HCT116 (cell line): ENCODE data around the gene SLC6A3. TPM values are rescaled to one million over a fixed set of nuclear protein-coding genes. Genes with fewer than 3 reads are reported as not detected.

ENCODE experiments used
- ATAC-seq: fragments of 200-7000 bp; cut with Tn5 transposase; 2 replicates; pipeline ENCODE4 v1.9.1; 2020; ENCODE audit warnings: mild to moderate bottlenecking, moderate library complexity
- BruUV-seq: library from RNA; stranded (reverse); fragments of 400-500 nt; replicated peaks from 2 replicates; lab custom pipeline; 2021; lab: Mats Ljungman, UMichigan
- CTCF ChIA-PET: fragments of 300-600 bp; sonication (Branson Sonifier 250); formaldehyde crosslinking; loops from one replicate; lab custom pipeline; 2021; ENCODE audit warnings: antibody characterized with exemption; lab: Charles Lee
- POLR2A ChIA-PET: fragments of 300-600, 350-600 bp; sonication (Branson Sonifier 250); formaldehyde crosslinking; loops from one replicate; lab custom pipeline; 2021; ENCODE audit warnings: antibody characterized with exemption; lab: Charles Lee
- RAD21 ChIA-PET, 2 experiments: fragments of 300-600 bp; sonication (Branson Sonifier 250); formaldehyde crosslinking; loops; one replicate each; lab custom pipeline; 2023; ENCODE audit warnings: low total read pairs in 2 of 2; ENCODE audit not compliant: uncharacterized antibody in 2 of 2, unreplicated experiment in 2 of 2, low non-redundant PET in 1 of 2; lab: Charles Lee
- DNase-seq: peaks from one replicate; pipeline ENCODE4 v3.0.0-alpha.2; 2010; ENCODE audit warnings: low read depth, low spot score
- H2AFZ ChIP-seq: fragments of 200-600 bp; shearing (Covaris generic), sonication (generic); 2 replicates; pipeline ENCODE4 v1.6.1; 2017; ENCODE audit warnings: low read depth, mixed run types, mixed read lengths, antibody characterized with exemption, low read length; ENCODE audit not compliant: poor library complexity, severe bottlenecking
- H3K27ac ChIP-seq: 2 replicates; pipeline ENCODE4 v1.5.1; 2012; ENCODE audit warnings: low read depth, low read length
- H3K27me3 ChIP-seq: fragments of 200-600 bp; sonication (generic); 2 replicates; pipeline ENCODE4 v1.6.1; 2016; ENCODE audit warnings: mixed run types, low read length, mixed read lengths; ENCODE audit not compliant: insufficient read depth
- H3K36me3 ChIP-seq, 2 experiments: fragments of 200-500 bp in 1 of 2; fragments of 200-600 bp in 1 of 2; sonication (Bioruptor generic) in 1 of 2; sonication (generic) in 1 of 2; 2 replicates each; pipeline versions ENCODE4 v1.5.1 to v1.6.1; 2014 to 2016; ENCODE audit warnings: low read length in 2 of 2, inconsistent platforms in 1 of 2, mixed read lengths in 1 of 2, mixed run types in 1 of 2; ENCODE audit not compliant: insufficient read depth in 2 of 2, control insufficient read depth in 1 of 2
- H3K4me1 ChIP-seq, 2 experiments: fragments of 200-600 bp in 1 of 2; sonication (generic) in 1 of 2; 2 replicates each; pipeline versions ENCODE4 v1.5.1 to v1.6.1; 2012 to 2017; ENCODE audit warnings: low read length in 2 of 2, inconsistent platforms in 1 of 2, mild to moderate bottlenecking in 1 of 2, mixed read lengths in 1 of 2, mixed run types in 1 of 2, moderate library complexity in 1 of 2; ENCODE audit not compliant: insufficient read depth in 2 of 2, control insufficient read depth in 1 of 2
- H3K4me2 ChIP-seq: fragments of 200-600 bp; sonication (generic); 2 replicates; pipeline ENCODE4 v1.6.1; 2017; ENCODE audit warnings: mixed run types, low read length, mixed read lengths
- H3K4me3 ChIP-seq, 2 experiments: fragments of 200-600 bp in 1 of 2; sonication (generic) in 1 of 2; replicated peaks in 1 of 2; 2 replicates each; pipeline ENCODE4 v1.5.1; 2011 to 2016; ENCODE audit warnings: low read length in 2 of 2, control low read depth in 1 of 2, low read depth in 1 of 2, mild to moderate bottlenecking in 1 of 2, mixed read lengths in 1 of 2, mixed run types in 1 of 2
- H3K79me2 ChIP-seq: fragments of 200-600 bp; sonication (generic); 2 replicates; pipeline ENCODE4 v1.6.1; 2017; ENCODE audit warnings: mild to moderate bottlenecking, mixed run types, low read length, moderate library complexity, mixed read lengths; ENCODE audit not compliant: insufficient read depth
- H3K9ac ChIP-seq: fragments of 200-600 bp; sonication (generic); 2 replicates; pipeline ENCODE4 v1.6.1; 2016; ENCODE audit warnings: low read length, mixed read lengths
- H3K9me2 ChIP-seq: fragments of 200-600 bp; sonication (generic), shearing (Covaris generic); 2 replicates; pipeline ENCODE4 v1.6.1; 2017; ENCODE audit warnings: mixed run types, mild to moderate bottlenecking, moderate library complexity; ENCODE audit not compliant: insufficient read depth
- H3K9me3 ChIP-seq, 2 experiments: fragments of 200-500 bp in 1 of 2; fragments of 200-600 bp in 1 of 2; sonication (Bioruptor generic) in 1 of 2; sonication (generic) in 1 of 2; 2 replicates each; pipeline ENCODE4 v1.6.1; 2014 to 2017; ENCODE audit warnings: low read length in 2 of 2, mixed read lengths in 2 of 2, inconsistent platforms in 1 of 2, low read depth in 1 of 2, mild to moderate bottlenecking in 1 of 2, mixed run types in 1 of 2, moderate library complexity in 1 of 2; ENCODE audit not compliant: control insufficient read depth in 1 of 2, insufficient read depth in 1 of 2
- H4K20me1 ChIP-seq: fragments of 200-600 bp; sonication (generic), shearing (Covaris generic); 2 replicates; pipeline ENCODE4 v1.6.1; 2017; ENCODE audit warnings: mixed run types, mild to moderate bottlenecking, moderate library complexity; ENCODE audit not compliant: insufficient read depth
- ATF3 ChIP-seq: IDR thresholded peaks from 2 replicates; pipeline ENCODE4 v1.6.1; 2012
- CBX3 ChIP-seq: IDR thresholded peaks from 2 replicates; pipeline ENCODE4 v1.6.1; 2012; ENCODE audit warnings: low read depth
- CEBPB ChIP-seq: IDR thresholded peaks from 2 replicates; pipeline ENCODE4 v1.6.1; 2012; ENCODE audit warnings: low read depth
- EGR1 ChIP-seq: IDR thresholded peaks from 2 replicates; pipeline ENCODE4 v1.6.1; 2012; ENCODE audit warnings: low read depth
- EZH2 ChIP-seq: fragments of 200-600 bp; sonication (generic); IDR thresholded peaks from 2 replicates; pipeline ENCODE4 v1.6.1; 2017; ENCODE audit warnings: antibody characterized with exemption, mixed run types
- MAX ChIP-seq: IDR thresholded peaks from 2 replicates; pipeline ENCODE4 v1.6.1; 2012
- POLR2A ChIP-seq: IDR thresholded peaks from 2 replicates; pipeline ENCODE4 v1.7.0; 2011; ENCODE audit warnings: borderline replicate concordance; ENCODE audit not compliant: insufficient read depth, insufficient read length; ENCODE audit errors: extremely low read depth
- SIN3A ChIP-seq: IDR thresholded peaks from 2 replicates; pipeline ENCODE4 v1.6.1; 2012; ENCODE audit warnings: low read depth
- SP1 ChIP-seq: IDR thresholded peaks from 2 replicates; pipeline ENCODE4 v1.6.1; 2012; ENCODE audit warnings: low read depth
- YY1 ChIP-seq: IDR thresholded peaks from 2 replicates; pipeline ENCODE4 v1.6.1; 2011; ENCODE audit warnings: low read length, low read depth, moderate library complexity, mild to moderate bottlenecking; ENCODE audit not compliant: insufficient replicate concordance; ENCODE audit errors: extremely low read depth
- intact Hi-C: fragments of 100-400 bp; cut with micrococcal nuclease; formaldehyde crosslinking; loops from 2 replicates; pipeline ENCODE4 v1.10.0; 2022
- total RNA-seq: library from RNA; stranded (reverse); gene quantifications from one replicate; pipeline ENCODE4 v1.2.1, GENCODE V29; 2021; ENCODE audit not compliant: unreplicated experiment

SLC6A3 gene
- total RNA-seq, 1 experiment from 2014 or later, result not detected

- H3K27ac ChIP-seq, result no peak overlapping the region
- no peak overlapping the region for H3K9ac ChIP-seq
- no peaks in the 10 kb centered on the region for H3K36me3 ChIP-seq
- H3K27me3 ChIP-seq, result peaks cover 43% of the 10 kb centered on the region
- ChIA-PET CTCF (no interaction called here), POLR2A (no interaction called here), RAD21 (no interaction called here)
- intact Hi-C loops, result no loop called here
- no peaks in the 10 kb centered on the region for H3K9me3 ChIP-seq
- TF ChIP-seq EZH2, result no peak
- no peak for TF ChIP-seq SP1
- TF ChIP-seq CEBPB, result no peak
- no peak for TF ChIP-seq CBX3
- TF ChIP-seq POLR2A, result no peak
- no peak for TF ChIP-seq EGR1
- TF ChIP-seq SIN3A, result no peak
- TF ChIP-seq MAX, result no peak
- TF ChIP-seq YY1, result no peak
- TF ChIP-seq ATF3, result no peak
- H2AFZ ChIP-seq, result no peak overlapping the region
- H3K4me1 ChIP-seq, result no peaks in the 10 kb centered on the region
- no peaks in the 10 kb centered on the region for H4K20me1 ChIP-seq
- DNase-seq (no peak), ATAC-seq (no peak)
- no peak overlapping the region for H3K4me3 ChIP-seq
- H3K9me2 ChIP-seq, result no peaks in the 10 kb centered on the region
- BruUV-seq, result no TSS peak
- H3K4me2 ChIP-seq, result no peak overlapping the region
- no peaks in the 10 kb centered on the region for H3K79me2 ChIP-seq
Observed at GRCh38 chr5:1399737-1400136, 45.5 kb downstream of the SLC6A3 start.

- H3K27ac ChIP-seq, result no peak overlapping the region
- CTCF ChIA-PET, result no interaction called here
- POLR2A ChIA-PET, result no interaction called here
- ATAC-seq, result no peak
- no peaks in the 10 kb centered on the region for H3K9me2 ChIP-seq
- no peak overlapping the region for H3K4me2 ChIP-seq
- intact Hi-C loops, result no loop called here
- no peak for TF ChIP-seq CEBPB
- H2AFZ ChIP-seq, result no peak overlapping the region
- no peaks in the 10 kb centered on the region for H3K79me2 ChIP-seq
- BruUV-seq, result no TSS peak
- H3K9ac ChIP-seq, result no peak overlapping the region
- H3K27me3 ChIP-seq, result peaks cover 49% of the 10 kb centered on the region
- no peaks in the 10 kb centered on the region for H3K4me1 ChIP-seq
- RAD21 ChIA-PET, result no interaction called here
- H3K36me3 ChIP-seq, result no peaks in the 10 kb centered on the region
- H4K20me1 ChIP-seq, result no peaks in the 10 kb centered on the region
- H3K4me3 ChIP-seq, result no peak overlapping the region
- H3K9me3 ChIP-seq, result no peaks in the 10 kb centered on the region
- no peak for DNase-seq
Observed at GRCh38 chr5:1396293-1396816, 48.9 kb downstream of the SLC6A3 start.
